GM18498 (cell line): ENCODE measurements around the gene ACAP1.
"Not testable (repeated sequence)": the region's sequence is repeated elsewhere in the genome, so short reads cannot be mapped to it uniquely, and the experiment has no call there.

ENCODE experiments used
- ATAC-seq: cut with Tn5 transposase; IDR thresholded peaks from one replicate; pipeline ENCODE4 v1.9.1; 2021; ENCODE audit warnings: mild to moderate bottlenecking, moderate library complexity; ENCODE audit not compliant: unreplicated experiment

The ACAP1 gene

DNA sequence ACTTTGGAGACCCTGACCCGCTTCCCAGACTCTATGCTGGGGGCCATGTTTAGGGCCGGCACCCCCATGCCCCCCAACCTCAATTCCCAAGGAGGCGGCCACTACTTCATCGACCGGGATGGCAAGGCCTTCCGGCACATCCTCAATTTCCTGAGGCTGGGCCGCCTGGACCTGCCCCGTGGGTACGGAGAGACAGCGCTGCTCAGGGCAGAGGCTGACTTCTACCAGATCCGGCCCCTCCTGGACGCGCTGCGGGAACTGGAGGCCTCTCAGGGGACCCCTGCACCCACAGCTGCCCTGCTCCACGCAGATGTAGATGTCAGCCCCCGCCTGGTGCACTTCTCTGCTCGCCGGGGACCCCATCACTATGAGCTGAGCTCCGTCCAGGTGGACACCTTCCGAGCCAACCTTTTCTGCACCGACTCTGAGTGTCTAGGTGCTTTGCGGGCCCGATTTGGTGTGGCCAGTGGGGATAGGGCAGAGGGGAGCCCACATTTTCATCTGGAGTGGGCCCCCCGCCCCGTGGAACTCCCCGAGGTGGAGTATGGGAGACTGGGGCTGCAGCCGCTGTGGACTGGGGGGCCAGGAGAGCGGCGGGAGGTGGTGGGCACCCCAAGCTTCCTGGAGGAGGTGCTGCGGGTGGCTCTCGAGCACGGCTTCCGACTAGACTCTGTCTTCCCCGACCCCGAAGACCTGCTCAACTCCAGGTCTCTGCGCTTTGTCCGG is 16.7 kb downstream of the ACAP1 start:
- no peak for ATAC-seq

GRCh38 chr17:7354262-7354843 is 18.0 kb downstream of the ACAP1 start:
- no peak for ATAC-seq

- ATAC-seq, result no peak
Measured at GRCh38 chr17:7355053-7355452, 18.7 kb downstream of the ACAP1 start, which contains the start of gene TMEM95. TSS of gene TMEM95 (plus strand) at chr17:7355156. CDS start at chr17:7355205, 49 bp downstream.

GRCh38 chr17:7355573-7355972 is 19.2 kb downstream of the ACAP1 start:
- ATAC-seq, result no peak

GRCh38 chr17:7356072-7356549 is 19.8 kb downstream of the ACAP1 start:
- ATAC-seq, result no peak

- no peak for ATAC-seq
Measured at GRCh38 chr17:7356756-7357155, 20.4 kb downstream of the ACAP1 start.

DNA sequence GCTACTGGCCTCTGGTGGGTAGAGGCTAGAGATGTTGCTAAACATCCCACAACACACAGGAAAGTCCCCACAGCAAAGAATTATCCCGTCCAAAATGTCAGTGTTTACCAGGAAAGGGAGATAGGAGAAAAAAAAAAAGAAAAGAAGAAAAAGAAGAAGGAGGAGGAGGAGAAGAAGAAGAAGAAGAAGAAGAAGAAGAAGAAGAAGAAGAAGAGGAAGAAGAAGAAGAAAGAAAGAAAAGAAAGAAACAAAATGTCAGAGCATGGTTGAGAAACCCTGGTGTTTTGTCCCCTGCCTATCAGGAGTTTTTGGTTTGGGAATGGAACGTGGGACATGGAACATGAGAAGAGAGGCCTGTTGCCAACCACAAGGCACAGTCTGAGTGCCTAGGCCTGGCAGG is 21.1 kb downstream of the ACAP1 start:
- no peak for ATAC-seq

GRCh38 chr17:7361906-7362305 is 25.6 kb downstream of the ACAP1 start:
- ATAC-seq, result no peak

GRCh38 chr17:7363311-7363710 is 27.0 kb downstream of the ACAP1 start:
- no peak for ATAC-seq

DNA sequence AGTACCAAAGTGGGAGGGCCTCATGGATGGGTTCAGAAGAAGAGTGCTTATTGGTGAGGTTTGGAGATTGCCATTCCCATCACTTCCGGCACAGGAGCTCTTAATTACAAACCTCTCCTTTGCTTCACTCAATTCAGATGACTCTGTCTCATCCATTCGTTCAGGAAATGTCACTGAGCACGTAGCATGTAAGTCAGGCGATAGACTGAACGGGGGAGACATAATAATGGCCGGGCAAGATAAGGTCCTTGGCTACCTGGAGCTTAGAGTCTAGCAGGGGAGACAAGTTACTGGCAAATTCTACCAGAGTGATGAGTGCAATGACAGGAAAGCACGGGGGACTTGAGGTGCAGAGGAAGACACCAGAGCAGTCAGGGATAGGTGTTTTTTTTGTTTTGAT is 29.6 kb downstream of the ACAP1 start:
- not testable (repeated sequence) for ATAC-seq

GRCh38 chr17:7367083-7367482 is 30.8 kb downstream of the ACAP1 start:
- ATAC-seq, result no peak

DNA sequence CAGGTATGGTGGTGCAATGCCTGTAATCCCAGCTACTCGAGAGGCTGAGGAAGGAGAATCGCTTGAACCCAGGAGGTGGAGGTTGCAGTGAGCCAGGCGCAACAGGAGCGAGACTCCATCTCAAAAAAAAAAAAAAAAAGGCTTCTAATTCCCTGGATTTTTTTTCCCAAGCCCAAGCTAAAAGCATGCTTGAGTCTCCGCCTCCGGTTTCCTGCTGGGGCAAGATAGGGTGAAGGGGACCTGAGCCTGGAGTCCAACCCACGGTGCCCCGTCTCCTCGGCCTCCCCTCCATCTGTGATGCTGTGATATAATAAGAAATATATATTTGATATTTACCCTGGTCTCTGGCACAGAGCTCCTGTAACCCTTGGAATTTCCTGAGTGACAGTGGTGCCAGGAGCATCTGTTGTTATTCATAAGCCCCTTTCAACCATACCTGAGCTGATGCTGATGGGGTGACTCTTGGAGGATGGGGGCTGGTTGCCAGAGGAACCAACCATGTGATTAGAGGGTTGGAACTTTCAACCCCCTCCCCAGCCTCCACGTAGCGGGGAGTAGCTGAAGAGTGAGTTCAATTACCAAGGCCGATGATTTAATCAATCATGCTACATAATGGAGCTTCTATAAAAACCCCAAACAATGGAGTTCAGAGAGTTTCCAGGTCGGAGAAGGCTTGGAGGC is 31.7 kb downstream of the ACAP1 start:
- ATAC-seq, result no peak

DNA sequence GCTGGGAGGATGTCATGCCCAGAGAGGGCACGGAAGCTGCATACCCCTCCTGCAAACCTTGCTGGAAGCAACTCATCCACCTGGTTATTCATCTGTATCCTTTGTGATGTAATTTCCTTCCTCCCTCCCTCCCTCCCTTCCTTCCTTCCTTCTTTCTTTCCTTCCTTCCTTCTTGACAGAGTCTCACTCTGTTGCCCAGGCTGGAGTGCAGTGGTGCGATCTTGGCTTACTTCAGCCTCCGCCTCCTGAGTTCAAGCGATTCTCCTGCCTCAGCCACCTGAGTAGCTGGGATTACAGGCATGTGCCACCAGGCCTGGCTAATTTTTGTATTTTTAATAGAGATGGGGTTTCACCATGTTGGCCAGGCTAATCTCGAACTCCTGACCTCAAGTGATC is 32.3 kb downstream of the ACAP1 start:
- not testable (repeated sequence) for ATAC-seq

- no peak for ATAC-seq
Measured at GRCh38 chr17:7369825-7370224, 33.5 kb downstream of the ACAP1 start.

GRCh38 chr17:7370853-7371252 is 34.5 kb downstream of the ACAP1 start:
- no peak for ATAC-seq

DNA sequence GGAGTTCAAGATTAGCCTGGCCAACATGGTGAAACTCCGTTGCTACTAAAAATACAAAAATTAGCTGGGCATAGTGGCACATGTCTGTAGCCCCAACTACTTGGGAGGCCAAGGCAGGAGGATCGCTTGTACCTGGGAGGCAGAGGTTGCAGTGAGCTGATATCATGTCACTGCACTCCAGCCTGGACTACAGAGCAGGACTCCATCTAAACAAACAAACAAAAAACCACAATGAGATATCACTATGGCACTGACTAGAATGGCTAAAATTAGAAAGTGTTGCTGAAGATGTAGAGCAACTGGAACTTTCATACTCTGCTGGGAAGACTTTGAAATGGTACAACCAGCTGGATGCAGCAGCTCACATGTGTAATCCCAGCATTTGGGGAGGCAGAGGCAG is 38.0 kb downstream of the ACAP1 start:
- no peak for ATAC-seq

- ATAC-seq, result no peak
Measured at GRCh38 chr17:7379134-7379533, 42.8 kb downstream of the ACAP1 start.

DNA sequence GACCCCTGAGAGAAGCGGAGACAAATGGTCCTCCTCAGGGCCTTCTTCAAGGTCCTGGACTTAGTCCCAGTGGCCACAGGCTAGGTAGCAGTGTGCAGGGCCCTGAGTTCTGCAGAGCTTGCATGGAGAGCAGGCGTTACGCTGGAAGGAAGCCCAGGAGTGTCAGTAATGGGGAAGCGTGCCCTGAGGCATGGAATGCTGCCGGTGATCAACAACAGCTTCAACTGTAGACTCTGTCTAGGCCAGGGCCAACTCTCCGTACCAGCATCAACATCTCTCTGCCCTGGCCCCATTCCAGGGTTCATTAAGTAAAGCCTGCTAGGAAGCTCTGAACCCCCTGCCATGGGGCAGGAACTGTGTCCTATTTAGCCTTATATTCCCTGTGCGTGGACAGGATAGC is 44.0 kb downstream of the ACAP1 start:
- no peak for ATAC-seq

DNA sequence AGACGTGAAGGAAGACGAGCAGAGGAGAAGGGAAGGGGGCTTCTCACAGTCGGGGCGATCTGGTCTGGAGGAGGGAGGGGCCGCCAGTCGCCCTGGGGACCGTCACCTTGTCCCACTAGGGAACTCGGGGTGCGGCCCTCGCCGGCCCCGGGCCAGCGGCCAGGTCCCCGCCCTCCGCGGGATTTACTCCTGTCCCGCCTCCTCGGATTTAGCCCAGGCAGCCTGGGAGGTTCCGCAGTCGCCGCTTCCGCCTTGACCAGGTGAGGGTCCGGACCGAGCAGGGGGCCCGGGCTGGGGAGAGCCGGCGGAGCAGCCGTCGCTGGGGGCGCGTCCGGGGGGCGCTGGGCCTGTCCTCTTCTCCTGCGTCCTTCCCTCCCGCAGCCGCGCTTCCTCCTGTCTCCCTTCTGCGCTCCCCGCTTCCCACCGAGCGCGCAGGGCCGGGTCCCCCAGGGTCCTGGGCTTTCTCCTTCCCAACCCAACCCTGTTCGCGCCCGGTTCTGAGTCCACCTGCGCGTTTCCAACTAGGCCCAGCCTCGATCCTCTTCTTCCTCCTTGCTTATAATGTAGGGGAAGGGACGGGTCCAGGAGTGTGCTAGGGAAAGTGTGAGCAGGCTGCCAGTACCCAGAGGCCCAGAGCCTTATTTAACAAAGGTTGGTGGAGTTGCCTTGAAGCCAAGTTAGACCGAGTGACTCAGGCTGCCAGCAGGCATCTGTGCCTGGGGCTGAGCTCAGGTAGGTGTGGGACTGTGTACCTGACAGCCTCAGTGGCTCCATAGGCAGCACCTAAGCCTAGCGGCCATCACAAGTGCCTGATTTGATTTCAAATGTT is 44.7 kb downstream of the ACAP1 start, which contains the start of gene TNK1:
TNK1 (plus strand) TSS at position 235 of the 829 bp plus-strand sequence. CDS start 1,838 bp downstream, outside the sequence.
- no peak for ATAC-seq

DNA sequence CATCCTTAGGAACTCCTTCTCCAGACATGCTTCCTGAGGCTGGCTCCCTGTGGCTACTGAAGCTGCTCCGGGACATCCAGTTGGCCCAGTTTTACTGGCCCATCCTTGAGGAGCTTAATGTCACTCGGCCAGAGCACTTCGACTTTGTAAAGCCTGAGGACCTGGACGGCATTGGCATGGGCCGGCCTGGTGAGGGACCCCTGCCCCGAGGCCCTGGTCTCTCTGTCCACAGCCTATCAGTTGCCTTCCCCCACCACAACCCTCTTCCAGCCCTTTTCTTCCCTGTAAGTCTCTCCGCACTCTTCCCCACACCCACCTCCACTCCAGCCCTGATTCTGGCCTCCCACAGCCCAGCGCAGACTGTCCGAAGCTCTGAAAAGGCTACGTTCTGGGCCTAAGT is 46.6 kb downstream of the ACAP1 start:
- ATAC-seq, result no peak

- no peak for ATAC-seq
Measured at GRCh38 chr17:7383371-7383741, 47.0 kb downstream of the ACAP1 start.
